K562 (cell line): Measurements from ENCODE around the gene PPP1R3A. TPM values are rescaled to one million over a fixed set of nuclear protein-coding genes. Genes with fewer than 3 reads are reported as not detected.

Experiments used
- ATAC-seq: fragments of 200-7000 bp; cut with Tn5 transposase; 3 replicates; pipeline ENCODE4 v1.9.1; 2020; ENCODE audit warnings: moderate library complexity
- BruUV-seq: library from RNA; stranded (reverse); fragments of 400-500 nt; replicated peaks from 2 replicates; lab custom pipeline; 2021; lab: Mats Ljungman, UMichigan
- CTCF ChIA-PET: fragments of 300-600 bp; formaldehyde crosslinking; extraction: SDS; loops from one replicate; lab custom pipeline; 2021; ENCODE audit warnings: low intra/inter-chr PET ratio; lab: Yijun Ruan, JAX
- POLR2A ChIA-PET: fragments of 300-600, 350-650 bp; sonication (Branson Sonifier 250); formaldehyde crosslinking; extraction: SDS; loops from one replicate; lab custom pipeline; 2021; ENCODE audit warnings: antibody characterized with exemption, inconsistent platforms; lab: Yijun Ruan, JAX
- DNase-seq, 4 experiments: peaks; one replicate each; pipeline versions ENCODE4 v3.0.0 to v3.0.0-alpha.2; 2011 to 2018; ENCODE audit warnings: low spot score in 3 of 4, mixed read lengths in 3 of 4; ENCODE audit errors: extremely low read depth in 1 of 4
- FAIRE-seq: peaks from 2 replicates; lab custom pipeline; 2011; peaks lifted over from hg19 to GRCh38; lab: Jason Lieb, UNC
- H2AFZ ChIP-seq: 2 replicates; pipeline ENCODE4 v1.6.0; 2011; ENCODE audit warnings: low read depth, low read length, control low read depth, inconsistent platforms
- H3K27ac ChIP-seq: fragments of 200-600 bp; 3 replicates; pipeline ENCODE4 v1.8.0; 2011; ENCODE audit warnings: low read depth, mild to moderate bottlenecking, control low read depth, inconsistent platforms, low read length, moderate library complexity, mixed read lengths; ENCODE audit errors: extremely low read depth
- H3K27me3 ChIP-seq, 2 experiments: fragments of 300-600 bp in 1 of 2; 2 replicates in 1 of 2; 3 replicates in 1 of 2; pipeline versions ENCODE4 v1.6.0 to v1.8.0; 2011; ENCODE audit warnings: inconsistent platforms in 2 of 2, low read length in 2 of 2, mild to moderate bottlenecking in 1 of 2, mixed read lengths in 1 of 2, moderate library complexity in 1 of 2; ENCODE audit not compliant: control insufficient read depth in 2 of 2, insufficient read depth in 2 of 2
- H3K36me3 ChIP-seq: fragments of 300-600 bp; 3 replicates; pipeline ENCODE4 v1.8.0; 2011; ENCODE audit warnings: mild to moderate bottlenecking, low read length, inconsistent platforms; ENCODE audit not compliant: control insufficient read depth, insufficient read depth
- H3K4me1 ChIP-seq, 2 experiments: fragments of 200-600 bp in 1 of 2; replicated peaks in 1 of 2; 2 replicates in 1 of 2; 3 replicates in 1 of 2; pipeline versions ENCODE4 v1.5.1 to v1.8.0; 2011; ENCODE audit warnings: inconsistent platforms in 2 of 2, low read length in 2 of 2, mild to moderate bottlenecking in 1 of 2, mixed read lengths in 1 of 2, moderate library complexity in 1 of 2; ENCODE audit not compliant: control insufficient read depth in 2 of 2, insufficient read depth in 2 of 2
- H3K4me2 ChIP-seq: 2 replicates; pipeline ENCODE4 v1.6.1; 2011; ENCODE audit warnings: low read length, control low read depth, inconsistent platforms, mixed read lengths; ENCODE audit not compliant: insufficient read depth
- H3K4me3 ChIP-seq: fragments of 200-600 bp; sonication (generic), shearing (Covaris generic); 2 replicates; pipeline ENCODE4 v1.5.1; 2016; ENCODE audit warnings: control low read depth, inconsistent platforms
- H3K79me2 ChIP-seq: fragments of 200-600 bp; 3 replicates; pipeline ENCODE4 v1.8.0; 2011; ENCODE audit warnings: low read length, inconsistent platforms; ENCODE audit not compliant: control insufficient read depth, insufficient read depth
- H3K9ac ChIP-seq, 2 experiments: 2 replicates each; pipeline versions ENCODE4 v1.6.0 to v1.6.1; 2011; ENCODE audit warnings: low read depth in 2 of 2, low read length in 2 of 2, control low read depth in 1 of 2, inconsistent platforms in 1 of 2, mild to moderate bottlenecking in 1 of 2, mixed read lengths in 1 of 2; ENCODE audit not compliant: insufficient read depth in 1 of 2
- H3K9me1 ChIP-seq: one replicate; pipeline ENCODE4 v1.6.0; 2011; ENCODE audit warnings: inconsistent platforms, mild to moderate bottlenecking, low read length, moderate library complexity; ENCODE audit not compliant: control insufficient read depth, insufficient read depth
- H3K9me3 ChIP-seq: replicated peaks from 2 replicates; pipeline ENCODE4 v1.5.1; 2011; ENCODE audit warnings: low read depth, low read length, inconsistent platforms; ENCODE audit not compliant: control insufficient read depth, insufficient read depth
- H4K20me1 ChIP-seq: replicated peaks from 2 replicates; pipeline ENCODE4 v1.6.1; 2011; ENCODE audit warnings: low read length, inconsistent platforms, mixed read lengths; ENCODE audit not compliant: control insufficient read depth, insufficient read depth
- ARID4B ChIP-seq: sonication (generic); formaldehyde crosslinking; IDR thresholded peaks from 2 replicates; pipeline ENCODE4 v1.8.0; 2022; ENCODE audit warnings: mild to moderate bottlenecking, missing genetic modification reagents
- ATF1 ChIP-seq, 2 experiments: fragments of 450-650 bp in 1 of 2; IDR thresholded peaks; 2 replicates each; pipeline ENCODE4 v1.6.1; 2016; ENCODE audit warnings: missing compliant biosample characterization in 1 of 2, missing genetic modification characterization in 1 of 2
- CEBPB ChIP-seq: fragments of 450-650 bp; IDR thresholded peaks from 2 replicates; pipeline ENCODE4 v1.6.1; 2016; ENCODE audit warnings: missing genetic modification characterization, missing compliant biosample characterization
- E2F3 ChIP-seq: fragments of 250-450 bp; sonication (Bioruptor Pico); IDR thresholded peaks from 2 replicates; pipeline ENCODE4 v1.4.0; 2020; ENCODE audit warnings: mild to moderate bottlenecking
- ESRRA ChIP-seq: fragments of 450-650 bp; IDR thresholded peaks from 2 replicates; pipeline ENCODE4 v1.6.1; 2014; ENCODE audit warnings: low read depth, mild to moderate bottlenecking, moderate library complexity, borderline replicate concordance
- FOXO4 ChIP-seq: fragments of 450-650 bp; formaldehyde crosslinking; IDR thresholded peaks from 2 replicates; pipeline ENCODE4 v1.4.0; 2020; ENCODE audit warnings: mild to moderate bottlenecking, moderate library complexity
- SAP30 ChIP-seq: fragments of 200-600 bp; sonication (generic); IDR thresholded peaks from 2 replicates; pipeline ENCODE4 v1.6.1; 2012; ENCODE audit warnings: borderline replicate concordance, low read depth, mild to moderate bottlenecking, moderate library complexity, low read length, control low read depth, inconsistent platforms; ENCODE audit not compliant: insufficient read depth, poor library complexity, severe bottlenecking
- ZNF311 ChIP-seq: fragments of 250-450 bp; sonication (Bioruptor Pico); IDR thresholded peaks from 2 replicates; pipeline ENCODE4 v1.4.0; 2020; ENCODE audit warnings: mild to moderate bottlenecking, moderate library complexity
- ZZZ3 ChIP-seq: fragments of 450-650 bp; IDR thresholded peaks from 2 replicates; pipeline ENCODE4 v1.6.1; 2016; ENCODE audit warnings: antibody characterized with exemption, mild to moderate bottlenecking, moderate library complexity
- WGBS: fragments of 100-300 bp; shearing (Covaris generic); methylation state at CpG from one replicate; pipeline ENCODE4 v1.1.6; 2016; ENCODE audit warnings: low coverage, mixed read lengths; ENCODE audit not compliant: insufficient coverage; ENCODE audit errors: missing lambda C conversion rate; 5-methylcytosine and 5-hydroxymethylcytosine counted together
- in situ Hi-C: fragments of 300-500 bp; cut with MboI; formaldehyde crosslinking; loops from 4 replicates; pipeline ENCODE4 v1.15.0; 2018; ENCODE audit warnings: inconsistent platforms, mixed read lengths
- intact Hi-C: fragments of 100-400 bp; cut with micrococcal nuclease; formaldehyde crosslinking; loops from 2 replicates; pipeline ENCODE4 v1.14.2; 2022
- polyA plus RNA-seq, 8 experiments: library from polyadenylated mRNA; depleted of rRNA in 4 of 8; stranded (reverse) in 5 of 8; unstranded in 3 of 8; fragments of >200 nt; fragmentation: Nextera tagmentation in 2 of 8; fragmentation: Illumina TruSeq in 1 of 8; extraction: Ambion mirVana in 2 of 8; extraction: Trizol in 1 of 8; gene quantifications; 2 replicates each; pipeline versions ENCODE4 v1.2.1 to v1.2.3, GENCODE V29; 2011 to 2014; ENCODE audit warnings: inconsistent platforms in 1 of 8, missing spikeins in 1 of 8
- total RNA-seq, 7 experiments: library from RNA; depleted of rRNA in 6 of 7; stranded (reverse); fragments of >200 nt in 6 of 7; fragmentation: Illumina TruSeq in 2 of 7; extraction: Trizol in 2 of 7; gene quantifications; 2 replicates each; pipeline versions ENCODE4 v1.2.1 to v1.2.3, GENCODE V29; 2011 to 2021; ENCODE audit warnings: low replicate concordance in 1 of 7

Gene PPP1R3A
- total and polyA plus RNA-seq, 9 of the 15 experiments (the other 6 are each of a cell fraction or from before 2014, with no cell fraction given) = 0.01 to 0.03 TPM; not detected in 7

GRCh38 chr7:113922049-113922448, 3.2 kb upstream of the PPP1R3A start:
- H4K20me1 ChIP-seq = no peaks in the 10 kb centered on the region
- no peaks in the 10 kb centered on the region for H3K27me3 ChIP-seq
- H3K9ac ChIP-seq = no peak overlapping the region
- BruUV-seq = no TSS peak
- no peaks in the 10 kb centered on the region for H3K79me2 ChIP-seq
- DNase-seq = no peak
- no peak overlapping the region for H3K4me2 ChIP-seq
- H3K4me3 ChIP-seq = no peak overlapping the region
- ATAC-seq = no peak
- ChIA-PET CTCF (no interaction called here), POLR2A (no interaction called here)
- H2AFZ ChIP-seq = no peak overlapping the region
- no peak for FAIRE-seq
- intact Hi-C loops (no loop called here), in situ Hi-C loops (no loop called here)
- H3K9me1 ChIP-seq = no peaks in the 10 kb centered on the region
- no peak overlapping the region for H3K27ac ChIP-seq
- no peaks in the 10 kb centered on the region for H3K4me1 ChIP-seq
- H3K36me3 ChIP-seq = no peaks in the 10 kb centered on the region
- TF ChIP-seq ZZZ3 = no peak
- no peak for TF ChIP-seq E2F3 (CRISPR knock-in tag)
- TF ChIP-seq ARID4B (CRISPR knock-in tag) = no peak
- no peak for TF ChIP-seq ZNF311 (CRISPR knock-in tag)
- no peak for TF ChIP-seq ESRRA
- no peak for TF ChIP-seq ATF1 (CRISPR knock-in tag; IDR thresholded peaks at IDR 0.05)
- TF ChIP-seq ATF1 (tag; IDR thresholded peaks at IDR 0.05) = no peak
- TF ChIP-seq CEBPB (tag) = no peak
- no peak for TF ChIP-seq SAP30
- TF ChIP-seq FOXO4 = no peak
- TF ChIP-seq, all 486 proteins: peak for 0
- H3K9me3 ChIP-seq = no peaks in the 10 kb centered on the region
- 0% methylated on average over 4 of the region's 4 CpGs for WGBS
